Measurements from ENCODE around the gene RINL.

DNA sequence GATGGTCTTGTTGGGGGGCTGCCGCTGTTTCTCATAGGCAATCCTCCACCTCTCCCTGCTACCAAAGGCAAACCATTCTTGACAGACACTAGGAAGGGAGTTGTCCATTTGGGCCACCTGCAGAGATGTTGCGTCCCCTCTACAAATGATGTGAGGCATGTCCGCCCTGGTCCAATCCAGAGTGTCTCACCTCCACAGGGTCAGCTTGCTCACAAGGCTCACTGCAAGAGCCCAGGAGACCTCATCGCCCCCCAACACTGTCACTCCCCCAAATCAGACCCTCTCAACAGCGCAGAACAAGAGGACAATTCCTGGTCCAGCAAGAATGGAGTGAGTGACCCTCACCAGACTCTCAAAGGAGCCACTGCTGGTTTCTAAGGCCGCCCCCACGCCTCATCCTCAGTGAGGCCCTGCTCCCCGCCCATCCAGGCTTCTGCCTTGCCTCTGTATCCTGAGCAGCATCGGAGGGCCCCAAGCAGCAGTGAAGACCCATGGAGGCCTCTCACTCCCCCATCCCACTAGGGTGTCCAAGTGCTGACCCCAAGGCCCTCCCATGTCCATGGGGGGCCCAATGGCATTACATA, 34.8 kb downstream of the RINL start:
- TF ChIP-seq, protein P1, sequence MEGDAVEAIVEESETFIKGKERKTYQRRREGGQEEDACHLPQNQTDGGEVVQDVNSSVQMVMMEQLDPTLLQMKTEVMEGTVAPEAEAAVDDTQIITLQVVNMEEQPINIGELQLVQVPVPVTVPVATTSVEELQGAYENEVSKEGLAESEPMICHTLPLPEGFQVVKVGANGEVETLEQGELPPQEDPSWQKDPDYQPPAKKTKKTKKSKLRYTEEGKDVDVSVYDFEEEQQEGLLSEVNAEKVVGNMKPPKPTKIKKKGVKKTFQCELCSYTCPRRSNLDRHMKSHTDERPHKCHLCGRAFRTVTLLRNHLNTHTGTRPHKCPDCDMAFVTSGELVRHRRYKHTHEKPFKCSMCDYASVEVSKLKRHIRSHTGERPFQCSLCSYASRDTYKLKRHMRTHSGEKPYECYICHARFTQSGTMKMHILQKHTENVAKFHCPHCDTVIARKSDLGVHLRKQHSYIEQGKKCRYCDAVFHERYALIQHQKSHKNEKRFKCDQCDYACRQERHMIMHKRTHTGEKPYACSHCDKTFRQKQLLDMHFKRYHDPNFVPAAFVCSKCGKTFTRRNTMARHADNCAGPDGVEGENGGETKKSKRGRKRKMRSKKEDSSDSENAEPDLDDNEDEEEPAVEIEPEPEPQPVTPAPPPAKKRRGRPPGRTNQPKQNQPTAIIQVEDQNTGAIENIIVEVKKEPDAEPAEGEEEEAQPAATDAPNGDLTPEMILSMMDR (IDR thresholded peaks at IDR 0.05): no peak
- TF ChIP-seq POLR2A (IDR thresholded peaks at IDR 0.05): no peak

All from testis (tissue), 2 donors.